Astrocyte (in vitro differentiated cells and primary cell): Measurements from ENCODE around the gene SMIM5. TPM values are rescaled to one million over a fixed set of nuclear protein-coding genes. Genes with fewer than 3 reads are reported as not detected.

Experiments
- DNase-seq: peaks from one replicate; pipeline ENCODE4 v3.0.0-alpha.2; 2010; ENCODE audit warnings: low read depth
- FAIRE-seq: peaks from 2 replicates; lab custom pipeline; 2011; peaks lifted over from hg19 to GRCh38; lab: Jason Lieb, UNC
- H2AFZ ChIP-seq: 2 replicates; pipeline ENCODE4 v1.6.0; 2012; ENCODE audit warnings: low read depth, low read length, inconsistent platforms
- H3K27ac ChIP-seq: 2 replicates; pipeline ENCODE4 v1.5.1; 2011; ENCODE audit warnings: low read depth, low read length, inconsistent platforms
- H3K27me3 ChIP-seq: 2 replicates; pipeline ENCODE4 v1.6.0; 2011; ENCODE audit warnings: low read length, inconsistent platforms; ENCODE audit not compliant: insufficient read depth
- H3K36me3 ChIP-seq: 2 replicates; pipeline ENCODE4 v1.5.1; 2011; ENCODE audit warnings: low read length, inconsistent platforms; ENCODE audit not compliant: insufficient read depth
- H3K4me1 ChIP-seq: 2 replicates; pipeline ENCODE4 v1.5.1; 2011; ENCODE audit warnings: low read length, inconsistent platforms; ENCODE audit not compliant: insufficient read depth
- H3K4me2 ChIP-seq: 2 replicates; pipeline ENCODE4 v1.6.0; 2012; ENCODE audit warnings: low read length, inconsistent platforms
- H3K4me3 ChIP-seq: 2 replicates; pipeline ENCODE4 v1.5.1; 2011; ENCODE audit warnings: low read depth, mild to moderate bottlenecking, low read length, inconsistent platforms; ENCODE audit not compliant: insufficient read depth
- H3K79me2 ChIP-seq: 2 replicates; pipeline ENCODE4 v1.6.0; 2012; ENCODE audit warnings: mild to moderate bottlenecking, low read length, inconsistent platforms; ENCODE audit not compliant: insufficient read depth
- H3K9ac ChIP-seq: 2 replicates; pipeline ENCODE4 v1.6.0; 2012; ENCODE audit warnings: mild to moderate bottlenecking, low read length, inconsistent platforms
- H3K9me3 ChIP-seq: 2 replicates; pipeline ENCODE4 v1.5.1; 2012; ENCODE audit warnings: low read depth, mild to moderate bottlenecking, low read length, inconsistent platforms; ENCODE audit not compliant: insufficient read depth
- H4K20me1 ChIP-seq: 2 replicates; pipeline ENCODE4 v1.6.0; 2012; ENCODE audit warnings: low read length, inconsistent platforms; ENCODE audit not compliant: insufficient read depth
- H3K27ac Mint-ChIP-seq: one replicate; pipeline ENCODE4 v1.8.0; 2021; ENCODE audit warnings: mild to moderate bottlenecking, mixed read lengths; ENCODE audit not compliant: unreplicated experiment
- H3K27me3 Mint-ChIP-seq: one replicate; pipeline ENCODE4 v1.8.0; 2021; ENCODE audit warnings: low read depth, mixed read lengths; ENCODE audit not compliant: unreplicated experiment
- H3K36me3 Mint-ChIP-seq: one replicate; pipeline ENCODE4 v1.8.0; 2021; ENCODE audit warnings: low read depth, mixed read lengths; ENCODE audit not compliant: unreplicated experiment
- H3K4me1 Mint-ChIP-seq: one replicate; pipeline ENCODE4 v1.8.0; 2021; ENCODE audit warnings: low read depth, mixed read lengths; ENCODE audit not compliant: unreplicated experiment
- H3K4me3 Mint-ChIP-seq: one replicate; pipeline ENCODE4 v1.8.0; 2021; ENCODE audit warnings: mild to moderate bottlenecking, moderate library complexity, mixed read lengths; ENCODE audit not compliant: unreplicated experiment
- H3K9me3 Mint-ChIP-seq: one replicate; pipeline ENCODE4 v1.8.0; 2021; ENCODE audit warnings: mild to moderate bottlenecking, mixed read lengths; ENCODE audit not compliant: unreplicated experiment
- CTCF ChIP-seq: IDR thresholded peaks from 2 replicates; pipeline ENCODE4 v1.5.1; 2011; ENCODE audit warnings: low read depth, mild to moderate bottlenecking, inconsistent platforms, low read length, moderate library complexity; ENCODE audit not compliant: insufficient read depth
- EZH2 ChIP-seq: IDR thresholded peaks from 2 replicates; pipeline ENCODE4 v1.6.1; 2012; ENCODE audit warnings: mild to moderate bottlenecking, low read length, inconsistent platforms; ENCODE audit not compliant: insufficient read depth
- total RNA-seq: library from RNA; stranded (reverse); gene quantifications from 2 replicates; pipeline ENCODE4 v1.2.1, GENCODE V29; 2021

Gene SMIM5
- total RNA-seq, 1 donor from 2014 or later, result 0.07 TPM

- no peak for DNase-seq
- no peaks in the 10 kb centered on the region for H3K36me3 ChIP-seq
- Mint-ChIP-seq H3K27me3 (peaks cover 17% of the 10 kb centered on the region), H3K36me3 (peaks cover 2% of the 10 kb centered on the region), H3K4me1 (no peaks in the 10 kb centered on the region), H3K4me3 (peak overlapping the region; percentile 27), H3K27ac (no peak overlapping the region), H3K9me3 (peaks cover 11% of the 10 kb centered on the region)
- no peak overlapping the region for H3K27ac ChIP-seq
- H3K4me2 ChIP-seq, result no peak overlapping the region
- no peaks in the 10 kb centered on the region for H3K4me1 ChIP-seq
- no peaks in the 10 kb centered on the region for H3K79me2 ChIP-seq
- H3K4me3 ChIP-seq, result no peak overlapping the region
- H4K20me1 ChIP-seq, result no peaks in the 10 kb centered on the region
- TF ChIP-seq EZH2, result no peak
- TF ChIP-seq CTCF, result no peak
- FAIRE-seq, result no peak
- peaks cover 14% of the 10 kb centered on the region for H3K27me3 ChIP-seq
- no peak overlapping the region for H2AFZ ChIP-seq
- H3K9ac ChIP-seq, result no peak overlapping the region
- H3K9me3 ChIP-seq, result no peaks in the 10 kb centered on the region
These were observed 42.9 kb upstream of the SMIM5 start for GRCh38 chr17:75590314-75590761.

- Histone ChIP-seq H3K36me3 (no peaks in the 10 kb centered on the region), H3K4me2 (no peak overlapping the region), H3K9me3 (no peaks in the 10 kb centered on the region), H3K4me3 (no peak overlapping the region), H3K79me2 (no peaks in the 10 kb centered on the region), H3K27me3 (peaks cover 14% of the 10 kb centered on the region), H3K9ac (no peak overlapping the region), H2AFZ (no peak overlapping the region), H4K20me1 (no peaks in the 10 kb centered on the region), H3K27ac (no peak overlapping the region), H3K4me1 (no peaks in the 10 kb centered on the region)
- TF ChIP-seq EZH2 (no peak), CTCF (no peak)
- Mint-ChIP-seq H3K4me3 (peak overlapping the region; percentile 66), H3K4me1 (no peaks in the 10 kb centered on the region), H3K9me3 (peaks cover 8% of the 10 kb centered on the region), H3K27me3 (peaks cover 22% of the 10 kb centered on the region), H3K27ac (no peak overlapping the region), H3K36me3 (peaks cover 2% of the 10 kb centered on the region)
- DNase-seq, result no peak
- FAIRE-seq, result no peak
These were observed 42.1 kb upstream of the SMIM5 start for GRCh38 chr17:75590849-75591721.

GRCh38 chr17:75591722-75592302 lies 41.4 kb upstream of the SMIM5 start:
- no peak overlapping the region for H3K27ac ChIP-seq
- no peak overlapping the region for H3K27ac Mint-ChIP-seq
- H4K20me1 ChIP-seq, result no peaks in the 10 kb centered on the region
- H2AFZ ChIP-seq, result no peak overlapping the region
- H3K36me3 ChIP-seq, result no peaks in the 10 kb centered on the region
- TF ChIP-seq CTCF (no peak), EZH2 (no peak)
- H3K36me3 Mint-ChIP-seq, result peaks cover 2% of the 10 kb centered on the region
- no peak for DNase-seq
- no peak overlapping the region for H3K9ac ChIP-seq
- no peaks in the 10 kb centered on the region for H3K4me1 Mint-ChIP-seq
- no peaks in the 10 kb centered on the region for H3K9me3 ChIP-seq
- peaks cover 14% of the 10 kb centered on the region for H3K27me3 ChIP-seq
- no peak overlapping the region for H3K4me3 Mint-ChIP-seq
- peaks cover 4% of the 10 kb centered on the region for H3K9me3 Mint-ChIP-seq
- FAIRE-seq, result no peak
- H3K4me1 ChIP-seq, result no peaks in the 10 kb centered on the region
- H3K27me3 Mint-ChIP-seq, result peaks cover 20% of the 10 kb centered on the region
- H3K4me3 ChIP-seq, result no peak overlapping the region
- H3K79me2 ChIP-seq, result no peaks in the 10 kb centered on the region
- H3K4me2 ChIP-seq, result no peak overlapping the region
